ENCODE measurements around the gene CCDC191. TPM values are rescaled to one million over a fixed set of nuclear protein-coding genes. Genes with fewer than 3 reads are reported as not detected.

The CCDC191 gene
- total RNA-seq, 1 donor from 2014 or later, result 4.3 TPM

GRCh38 chr3:114067804-114068203, 11.5 kb upstream of the CCDC191 start:
- DNase-seq (ENCODE audit: extremely low spot score, unreplicated experiment), result no peak
- TF ChIP-seq, protein P1, sequence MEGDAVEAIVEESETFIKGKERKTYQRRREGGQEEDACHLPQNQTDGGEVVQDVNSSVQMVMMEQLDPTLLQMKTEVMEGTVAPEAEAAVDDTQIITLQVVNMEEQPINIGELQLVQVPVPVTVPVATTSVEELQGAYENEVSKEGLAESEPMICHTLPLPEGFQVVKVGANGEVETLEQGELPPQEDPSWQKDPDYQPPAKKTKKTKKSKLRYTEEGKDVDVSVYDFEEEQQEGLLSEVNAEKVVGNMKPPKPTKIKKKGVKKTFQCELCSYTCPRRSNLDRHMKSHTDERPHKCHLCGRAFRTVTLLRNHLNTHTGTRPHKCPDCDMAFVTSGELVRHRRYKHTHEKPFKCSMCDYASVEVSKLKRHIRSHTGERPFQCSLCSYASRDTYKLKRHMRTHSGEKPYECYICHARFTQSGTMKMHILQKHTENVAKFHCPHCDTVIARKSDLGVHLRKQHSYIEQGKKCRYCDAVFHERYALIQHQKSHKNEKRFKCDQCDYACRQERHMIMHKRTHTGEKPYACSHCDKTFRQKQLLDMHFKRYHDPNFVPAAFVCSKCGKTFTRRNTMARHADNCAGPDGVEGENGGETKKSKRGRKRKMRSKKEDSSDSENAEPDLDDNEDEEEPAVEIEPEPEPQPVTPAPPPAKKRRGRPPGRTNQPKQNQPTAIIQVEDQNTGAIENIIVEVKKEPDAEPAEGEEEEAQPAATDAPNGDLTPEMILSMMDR (IDR thresholded peaks at IDR 0.05), result no peak
- Mint-ChIP-seq H3K9me3 (ENCODE audit: unreplicated experiment) (peaks cover 5% of the 10 kb centered on the region), H3K36me3 (ENCODE audit: unreplicated experiment) (peaks cover 32% of the 10 kb centered on the region), H3K27me3 (ENCODE audit: unreplicated experiment) (no peaks in the 10 kb centered on the region), H3K4me1 (ENCODE audit: unreplicated experiment) (peaks cover 8% of the 10 kb centered on the region), H3K27ac (ENCODE audit: unreplicated experiment) (no peak overlapping the region), H3K4me3 (ENCODE audit: unreplicated experiment) (no peak overlapping the region)

GRCh38 chr3:114060906-114061655, 4.8 kb upstream of the CCDC191 start:
- Mint-ChIP-seq H3K4me1 (ENCODE audit: unreplicated experiment) (peaks cover 15% of the 10 kb centered on the region), H3K9me3 (ENCODE audit: unreplicated experiment) (no peaks in the 10 kb centered on the region), H3K27me3 (ENCODE audit: unreplicated experiment) (no peaks in the 10 kb centered on the region), H3K27ac (ENCODE audit: unreplicated experiment) (no peak overlapping the region), H3K36me3 (ENCODE audit: unreplicated experiment) (peaks cover 4% of the 10 kb centered on the region), H3K4me3 (ENCODE audit: unreplicated experiment) (no peak overlapping the region)
- no peak for DNase-seq (ENCODE audit: extremely low spot score, unreplicated experiment)
- TF ChIP-seq, protein P1 (IDR thresholded peaks at IDR 0.05), result no peak

- TF ChIP-seq, protein P1 (IDR thresholded peaks at IDR 0.05), result no peak
- Mint-ChIP-seq H3K9me3 (ENCODE audit: unreplicated experiment) (no peaks in the 10 kb centered on the region), H3K4me3 (ENCODE audit: unreplicated experiment) (no peak overlapping the region), H3K4me1 (ENCODE audit: unreplicated experiment) (peaks cover 22% of the 10 kb centered on the region), H3K36me3 (ENCODE audit: unreplicated experiment) (no peaks in the 10 kb centered on the region), H3K27ac (ENCODE audit: unreplicated experiment) (no peak overlapping the region), H3K27me3 (ENCODE audit: unreplicated experiment) (no peaks in the 10 kb centered on the region)
- no peak for DNase-seq (ENCODE audit: extremely low spot score, unreplicated experiment)
Measured at GRCh38 chr3:114058646-114059045, 2.3 kb upstream of the CCDC191 start.

DNA sequence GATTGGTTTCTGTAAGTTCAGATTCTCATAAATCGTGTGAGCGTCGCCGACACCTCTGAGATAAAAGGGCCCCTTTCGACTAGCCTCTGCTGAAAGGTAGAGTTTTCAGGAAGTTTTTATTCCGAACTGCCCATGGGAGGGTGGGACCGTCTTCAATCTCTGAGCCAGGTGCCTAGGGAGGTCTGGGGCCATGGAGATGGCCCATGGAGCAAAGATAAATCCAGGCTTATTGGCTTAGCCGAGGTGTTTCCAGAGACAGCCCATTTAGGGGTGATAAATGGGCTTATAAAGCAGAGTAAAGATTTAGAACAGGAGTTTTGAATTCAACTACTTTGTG, 653 bp upstream of the CCDC191 start:
- TF ChIP-seq, protein P1 (IDR thresholded peaks at IDR 0.05), result no peak
- H3K27ac Mint-ChIP-seq (ENCODE audit: unreplicated experiment), result peak overlapping the region; percentile 94
- no peaks in the 10 kb centered on the region for H3K27me3 Mint-ChIP-seq (ENCODE audit: unreplicated experiment)
- H3K36me3 Mint-ChIP-seq (ENCODE audit: unreplicated experiment), result no peaks in the 10 kb centered on the region
- no peak for DNase-seq (ENCODE audit: extremely low spot score, unreplicated experiment)
- H3K4me1 Mint-ChIP-seq (ENCODE audit: unreplicated experiment), result peaks cover 20% of the 10 kb centered on the region
- H3K4me3 Mint-ChIP-seq (ENCODE audit: unreplicated experiment), result peak overlapping the region; percentile 94
- H3K9me3 Mint-ChIP-seq (ENCODE audit: unreplicated experiment), result no peaks in the 10 kb centered on the region

GRCh38 chr3:114052216-114052615, 4.1 kb downstream of the CCDC191 start:
- TF ChIP-seq, protein P1 (IDR thresholded peaks at IDR 0.05), result no peak
- Mint-ChIP-seq H3K36me3 (ENCODE audit: unreplicated experiment) (no peaks in the 10 kb centered on the region), H3K4me3 (ENCODE audit: unreplicated experiment) (no peak overlapping the region), H3K4me1 (ENCODE audit: unreplicated experiment) (peaks cover 9% of the 10 kb centered on the region), H3K27me3 (ENCODE audit: unreplicated experiment) (no peaks in the 10 kb centered on the region), H3K9me3 (ENCODE audit: unreplicated experiment) (no peaks in the 10 kb centered on the region), H3K27ac (ENCODE audit: unreplicated experiment) (no peak overlapping the region)
- DNase-seq (ENCODE audit: extremely low spot score, unreplicated experiment), result no peak

All from osteocyte (in vitro differentiated cells).